GM18526 (cell line): ENCODE measurements around the gene TICRR.

Experiments used
- POLR2A ChIP-seq: IDR thresholded peaks from 3 replicates; pipeline ENCODE4 v1.6.1; 2011; ENCODE audit not compliant: insufficient read length; ENCODE audit errors: extremely low read depth

The TICRR gene

DNA sequence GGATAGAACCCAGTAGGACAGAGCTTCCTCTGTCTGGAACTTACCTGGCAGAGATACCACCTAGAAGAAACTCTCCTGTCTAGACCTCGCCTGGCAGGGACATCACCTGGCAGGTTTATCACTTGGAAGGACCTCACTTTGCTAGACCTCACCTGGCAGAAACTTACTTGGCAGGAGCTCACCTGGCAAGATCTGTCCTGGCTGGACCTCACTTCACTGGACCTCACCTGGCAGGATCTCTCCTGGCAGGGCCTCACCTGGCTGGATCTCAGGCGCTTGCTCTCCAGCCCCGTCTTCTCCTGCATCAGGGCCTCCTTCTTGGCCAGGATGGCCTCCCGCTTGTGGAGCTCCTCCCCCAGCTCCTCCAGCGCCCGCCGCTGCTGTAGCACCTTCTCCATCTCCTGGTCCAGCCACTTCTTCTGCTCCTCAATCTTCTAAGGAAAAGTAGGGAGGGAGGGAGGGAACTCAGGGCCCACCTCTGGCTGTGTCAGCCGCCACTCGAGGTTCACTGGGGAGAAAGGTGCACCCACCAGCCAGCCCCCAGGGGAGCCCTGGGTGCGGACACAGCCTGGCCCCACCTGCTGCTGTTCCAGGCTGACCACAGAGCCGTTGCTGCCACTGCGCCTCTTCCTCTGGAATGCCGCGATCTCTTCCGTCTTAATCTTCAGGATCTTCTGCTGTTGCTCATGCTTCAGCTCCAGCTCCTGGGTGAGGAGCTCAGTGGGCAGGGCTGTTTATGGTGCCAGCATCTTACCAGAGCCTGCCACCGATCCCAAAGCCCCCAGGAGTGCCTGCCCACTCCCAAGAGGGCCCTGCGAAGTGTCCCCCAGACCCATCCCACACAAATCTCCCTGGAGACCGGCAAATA lies 57.5 kb downstream of the TICRR start:
- TF ChIP-seq POLR2A = no peak

DNA sequence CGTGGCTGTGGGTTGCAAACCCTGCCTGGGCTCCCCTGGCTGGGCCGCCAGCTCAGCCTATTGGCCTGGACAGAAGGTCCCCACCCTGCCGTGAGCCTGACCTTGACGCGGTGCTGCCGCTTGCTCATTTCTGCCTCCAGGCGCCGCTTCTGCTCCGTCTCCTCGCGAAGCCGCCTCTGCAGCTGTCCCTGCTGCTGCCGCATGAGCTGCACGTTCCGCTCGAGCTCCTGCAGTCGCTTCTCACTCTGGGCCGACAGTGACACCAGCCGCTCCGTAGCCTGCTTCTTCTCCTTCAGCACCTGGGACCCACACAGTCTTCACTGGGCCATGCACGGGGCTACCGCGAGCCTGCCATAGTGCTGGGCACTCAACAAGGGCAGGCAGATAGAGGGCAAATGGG lies 58.3 kb downstream of the TICRR start:
- no peak for TF ChIP-seq POLR2A

DNA sequence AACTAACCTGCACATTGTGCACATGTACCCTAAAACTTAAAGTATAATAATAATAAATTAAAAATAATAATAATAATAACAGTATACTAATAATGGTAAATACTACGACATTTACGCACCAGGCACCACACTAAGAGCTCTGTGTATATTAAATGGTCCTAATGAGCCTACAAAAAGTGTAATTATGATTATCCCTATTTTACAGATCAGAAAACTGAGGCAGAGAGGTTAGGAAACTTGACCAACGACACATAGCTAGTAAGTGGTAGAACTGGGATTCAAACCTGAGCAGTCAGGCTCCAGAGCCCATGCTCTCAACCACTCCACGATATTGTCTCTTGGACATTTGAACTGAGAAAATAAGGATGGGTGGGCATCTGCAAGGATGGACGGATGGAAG lies 65.0 kb downstream of the TICRR start:
- no peak for TF ChIP-seq POLR2A

GRCh38 chr15:89641053-89641452 lies 65.8 kb downstream of the TICRR start:
- TF ChIP-seq POLR2A = no peak

GRCh38 chr15:89642106-89642505 lies 66.8 kb downstream of the TICRR start:
- no peak for TF ChIP-seq POLR2A

DNA sequence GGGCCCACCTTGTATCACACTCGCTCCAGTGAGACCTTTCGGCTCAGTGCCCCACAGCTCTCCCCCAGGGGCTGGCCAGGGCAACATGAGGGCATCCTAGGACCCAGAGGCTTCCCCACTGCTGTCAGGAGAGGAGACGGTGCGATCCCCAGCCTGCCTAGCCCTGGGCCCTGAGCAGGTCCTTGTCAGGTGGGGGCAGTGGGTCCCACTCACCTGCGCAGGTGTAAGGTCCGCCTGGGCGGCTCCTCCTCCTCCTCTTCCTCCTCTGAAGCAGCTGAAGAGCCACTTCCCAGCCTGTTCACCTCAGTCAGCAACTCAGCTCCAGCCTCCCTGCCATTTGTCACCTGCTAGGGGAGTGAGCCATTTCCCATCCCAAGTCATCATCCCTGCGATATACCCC lies 70.4 kb downstream of the TICRR start:
- no peak for TF ChIP-seq POLR2A

DNA sequence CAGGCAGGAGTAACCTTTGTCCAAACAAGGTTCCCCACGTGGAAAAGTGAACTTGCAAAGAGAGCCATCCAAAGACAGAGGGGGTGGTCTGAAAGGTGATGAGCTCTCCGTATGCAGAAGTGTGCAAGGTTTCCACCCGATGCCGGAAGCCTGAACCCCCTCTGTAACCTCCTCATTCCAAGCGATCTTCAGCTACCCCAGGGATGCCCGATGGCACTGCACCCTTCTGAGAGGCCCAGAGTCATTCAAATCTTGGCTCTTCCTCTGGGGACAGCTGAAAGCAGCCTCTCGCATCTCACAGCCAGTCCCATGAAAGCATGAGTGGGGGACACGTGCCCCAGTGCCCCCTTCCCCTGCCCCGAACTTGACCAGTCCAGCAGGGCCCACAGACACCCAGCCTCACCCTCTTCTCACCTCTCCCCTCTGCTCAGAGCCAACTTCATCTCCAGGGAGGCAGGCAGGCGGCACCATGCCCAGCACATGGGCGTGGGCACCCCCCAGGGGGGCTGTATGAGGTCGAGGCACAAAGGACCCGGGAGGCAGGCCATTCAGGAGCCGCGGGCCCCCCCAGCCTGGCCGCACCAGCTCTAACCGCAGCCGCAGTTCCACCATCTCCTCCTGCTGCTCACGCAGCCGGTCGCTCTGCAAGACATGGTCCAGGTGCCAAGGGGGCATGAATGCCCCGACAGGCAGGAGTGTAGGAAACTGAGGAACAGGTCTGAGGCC lies 71.3 kb downstream of the TICRR start:
- TF ChIP-seq POLR2A = no peak

DNA sequence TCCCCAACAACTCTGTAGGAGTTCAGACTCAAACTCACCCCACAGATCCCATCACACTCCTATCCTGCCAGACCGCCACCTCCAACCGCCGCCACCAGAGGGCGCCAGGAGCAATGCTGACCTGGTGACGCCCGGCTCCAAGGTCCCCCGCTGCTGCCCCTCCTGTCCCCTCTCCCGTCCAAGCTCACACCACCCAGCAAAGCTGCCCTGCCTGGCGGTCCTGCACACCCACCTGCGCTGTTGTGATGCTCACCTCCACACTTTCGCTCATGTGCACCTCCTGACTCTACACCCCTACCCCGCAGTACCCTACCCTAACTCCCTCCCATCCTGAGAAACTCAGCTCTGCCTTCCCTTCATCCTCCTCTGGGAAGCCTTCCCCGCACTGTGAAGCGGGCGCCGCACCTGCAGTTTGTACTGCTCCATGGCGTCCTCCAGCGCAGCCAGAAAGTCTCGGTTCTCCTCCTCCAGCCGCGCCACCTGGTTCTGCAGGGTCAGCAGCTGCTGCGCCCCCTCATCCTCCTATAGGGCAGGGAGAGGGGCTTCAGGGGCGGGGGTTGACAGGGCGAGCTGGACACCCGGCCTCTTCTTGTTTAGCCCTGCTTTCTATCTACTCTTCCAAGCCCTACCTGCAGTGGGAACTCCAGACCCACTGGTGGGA lies 72.1 kb downstream of the TICRR start:
- TF ChIP-seq POLR2A = no peak

DNA sequence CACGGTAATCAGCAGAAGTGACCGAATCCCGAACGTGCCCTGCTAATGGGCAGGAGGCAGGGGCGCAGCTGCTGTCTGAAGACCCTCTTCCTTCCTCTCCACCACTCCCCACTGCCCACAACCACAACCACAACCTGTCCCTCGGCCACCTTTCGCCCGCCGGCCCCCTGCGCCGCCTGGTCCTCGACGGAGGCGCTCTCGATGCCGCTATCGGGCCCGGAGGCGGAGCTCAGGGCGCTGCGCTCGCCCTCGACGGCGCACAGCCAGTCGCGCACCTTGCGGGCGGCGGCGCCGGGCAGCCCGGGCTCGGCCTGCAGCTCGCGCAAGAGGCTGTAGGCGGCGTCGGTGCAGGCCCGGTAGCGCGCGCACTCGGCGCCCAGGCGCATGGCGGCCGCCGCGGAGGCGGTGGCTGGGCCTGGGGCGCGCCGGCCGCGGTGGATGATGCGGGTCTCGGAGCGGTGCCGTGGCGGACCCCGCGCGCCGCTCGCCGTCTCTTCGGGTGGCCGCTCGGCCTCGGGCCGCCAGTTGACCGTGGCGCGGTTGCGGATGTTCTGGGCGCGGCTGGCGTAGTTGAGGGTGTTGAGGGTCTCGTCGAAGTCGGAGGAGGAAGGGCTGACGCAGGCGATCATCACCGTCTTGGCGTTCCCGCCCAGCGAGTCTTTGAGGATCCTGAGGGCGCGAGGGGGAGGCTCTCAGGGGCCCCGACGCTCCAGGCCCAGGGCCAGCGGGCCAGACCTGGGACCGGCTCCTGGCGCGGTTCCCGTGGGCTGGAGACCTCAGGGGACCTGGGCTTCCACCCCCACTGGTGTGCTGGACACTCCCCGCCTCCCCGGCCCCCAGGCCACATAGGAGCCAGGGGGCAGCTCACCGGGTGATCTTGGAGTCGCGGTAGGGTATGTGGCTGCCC lies 73.1 kb downstream of the TICRR start:
- no peak for TF ChIP-seq POLR2A

DNA sequence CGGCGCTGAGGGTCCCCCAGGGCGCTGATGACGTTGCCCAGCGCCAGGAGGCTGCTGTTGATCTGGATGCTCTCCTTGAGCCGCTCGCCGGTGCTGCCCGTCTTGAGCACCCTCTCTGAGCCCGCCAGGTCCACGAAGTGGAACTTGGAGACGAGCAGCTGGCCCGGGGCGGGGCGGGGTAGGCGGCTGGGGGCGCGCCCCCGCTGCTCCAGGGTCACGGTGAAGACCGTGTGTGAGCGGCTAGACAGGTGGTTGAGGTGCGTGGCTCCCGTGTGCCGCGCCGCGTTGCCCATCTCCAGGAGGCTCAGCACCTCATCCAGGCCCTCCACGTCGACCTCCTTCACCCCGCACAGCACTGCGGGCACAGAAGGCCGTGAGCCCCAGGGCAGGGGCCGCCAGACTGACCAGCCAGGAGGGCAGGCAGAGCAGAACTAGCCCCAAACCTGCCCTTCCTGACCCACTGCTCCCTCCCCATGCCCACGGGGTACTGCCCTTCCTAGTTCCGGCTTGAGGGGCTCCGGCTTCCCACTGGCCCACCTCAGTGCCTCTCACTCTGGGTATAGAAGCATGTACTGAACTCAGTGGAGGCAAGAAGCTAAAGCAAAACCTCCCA lies 73.8 kb downstream of the TICRR start:
- TF ChIP-seq POLR2A = no peak

- TF ChIP-seq POLR2A = no peak
Observed at GRCh38 chr15:89649716-89650115, 74.4 kb downstream of the TICRR start.

DNA sequence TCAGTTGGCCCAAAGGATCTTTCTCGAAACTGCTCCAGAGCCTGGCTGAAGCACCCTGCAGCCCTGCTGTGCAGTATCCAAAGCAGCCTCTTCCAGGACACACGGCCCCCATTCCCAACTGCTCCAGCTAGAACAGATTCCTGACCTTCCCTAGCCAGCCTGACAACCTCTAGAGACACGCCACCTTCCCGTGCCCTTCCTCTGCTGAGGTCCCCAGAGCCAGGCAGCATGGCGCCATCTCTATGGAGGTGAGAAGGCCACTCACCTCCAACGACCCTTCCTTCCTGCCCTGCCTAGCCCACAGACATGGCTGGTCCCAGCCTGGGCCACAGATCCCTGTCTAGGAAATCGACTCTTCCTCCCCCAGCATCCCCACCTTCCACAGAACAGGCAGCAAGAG lies 76.9 kb downstream of the TICRR start:
- no peak for TF ChIP-seq POLR2A

- no peak for TF ChIP-seq POLR2A
Observed at GRCh38 chr15:89652666-89653065, 77.4 kb downstream of the TICRR start.

DNA sequence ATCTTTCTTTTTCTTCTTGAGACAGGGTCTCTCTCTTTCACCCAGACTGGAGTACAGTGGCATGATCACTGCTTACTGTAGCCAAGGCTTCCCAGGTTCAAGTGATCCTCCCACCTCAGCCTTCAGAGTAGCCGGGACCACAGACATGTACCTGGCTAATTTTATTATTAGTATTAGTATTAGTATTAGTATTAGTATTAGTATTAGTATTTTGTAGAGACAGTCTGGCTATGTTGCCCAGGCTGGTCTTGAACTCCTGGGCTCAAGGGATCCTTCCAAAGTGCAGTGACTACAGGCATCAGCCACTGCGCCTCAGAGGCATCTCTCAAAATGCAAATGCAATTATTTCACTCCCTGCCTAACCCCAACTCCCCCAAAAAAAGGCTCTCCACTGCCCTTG lies 78.3 kb downstream of the TICRR start:
- TF ChIP-seq POLR2A = no peak
